Sigmoid colon (tissue), 4 donors: Measurements from ENCODE around the gene MYO1F.

ENCODE experiments used
- CTCF ChIP-seq, 4 experiments: fragments of 450-650 bp in 3 of 4; fragments of 200-600 bp in 1 of 4; IDR thresholded peaks; one replicate each; pipeline ENCODE4 v1.5.1; 2016 to 2019; ENCODE audit warnings: antibody characterized with exemption in 4 of 4, mild to moderate bottlenecking in 3 of 4, moderate library complexity in 2 of 4
- EP300 ChIP-seq, 4 donors: sonication (generic); formaldehyde crosslinking; IDR thresholded peaks; one replicate each; pipeline ENCODE4 v1.6.1; 2017; ENCODE audit warnings: antibody characterized with exemption in 4 of 4

- TF ChIP-seq CTCF (IDR thresholded peaks at IDR 0.05): no peak
- TF ChIP-seq EP300 (IDR thresholded peaks at IDR 0.05): no peak
These were observed 41.0 kb downstream of the MYO1F start for GRCh38 chr19:8536282-8536681.
